Astrocyte of the spinal cord (primary cell): ENCODE results near the gene MVB12A.

Source experiments
- DNase-seq: peaks from one replicate; pipeline ENCODE4 v3.0.0; 2011; ENCODE audit warnings: low read depth, low spot score
- H3K4me3 ChIP-seq: 2 replicates; pipeline ENCODE4 v1.5.1; 2011; ENCODE audit warnings: low read depth, mild to moderate bottlenecking, low read length, moderate library complexity
- in situ Hi-C: cut with HindIII; loops from 2 replicates; pipeline ENCODE4 v1.10.0; 2017; ENCODE audit warnings: low sequenced_read_pairs
- TF ChIP-seq, protein P1 (sequence below): IDR thresholded peaks from 2 replicates; pipeline ENCODE4 v1.5.1; 2012; ENCODE audit warnings: low read depth, mild to moderate bottlenecking, low read length, inconsistent platforms

Gene MVB12A

GRCh38 chr19:17451820-17452219 is 32.0 kb downstream of the MVB12A start:
- TF ChIP-seq, protein P1, sequence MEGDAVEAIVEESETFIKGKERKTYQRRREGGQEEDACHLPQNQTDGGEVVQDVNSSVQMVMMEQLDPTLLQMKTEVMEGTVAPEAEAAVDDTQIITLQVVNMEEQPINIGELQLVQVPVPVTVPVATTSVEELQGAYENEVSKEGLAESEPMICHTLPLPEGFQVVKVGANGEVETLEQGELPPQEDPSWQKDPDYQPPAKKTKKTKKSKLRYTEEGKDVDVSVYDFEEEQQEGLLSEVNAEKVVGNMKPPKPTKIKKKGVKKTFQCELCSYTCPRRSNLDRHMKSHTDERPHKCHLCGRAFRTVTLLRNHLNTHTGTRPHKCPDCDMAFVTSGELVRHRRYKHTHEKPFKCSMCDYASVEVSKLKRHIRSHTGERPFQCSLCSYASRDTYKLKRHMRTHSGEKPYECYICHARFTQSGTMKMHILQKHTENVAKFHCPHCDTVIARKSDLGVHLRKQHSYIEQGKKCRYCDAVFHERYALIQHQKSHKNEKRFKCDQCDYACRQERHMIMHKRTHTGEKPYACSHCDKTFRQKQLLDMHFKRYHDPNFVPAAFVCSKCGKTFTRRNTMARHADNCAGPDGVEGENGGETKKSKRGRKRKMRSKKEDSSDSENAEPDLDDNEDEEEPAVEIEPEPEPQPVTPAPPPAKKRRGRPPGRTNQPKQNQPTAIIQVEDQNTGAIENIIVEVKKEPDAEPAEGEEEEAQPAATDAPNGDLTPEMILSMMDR = no peak
- in situ Hi-C loops = no loop called here
- H3K4me3 ChIP-seq = no peak overlapping the region
- no peak for DNase-seq

DNA sequence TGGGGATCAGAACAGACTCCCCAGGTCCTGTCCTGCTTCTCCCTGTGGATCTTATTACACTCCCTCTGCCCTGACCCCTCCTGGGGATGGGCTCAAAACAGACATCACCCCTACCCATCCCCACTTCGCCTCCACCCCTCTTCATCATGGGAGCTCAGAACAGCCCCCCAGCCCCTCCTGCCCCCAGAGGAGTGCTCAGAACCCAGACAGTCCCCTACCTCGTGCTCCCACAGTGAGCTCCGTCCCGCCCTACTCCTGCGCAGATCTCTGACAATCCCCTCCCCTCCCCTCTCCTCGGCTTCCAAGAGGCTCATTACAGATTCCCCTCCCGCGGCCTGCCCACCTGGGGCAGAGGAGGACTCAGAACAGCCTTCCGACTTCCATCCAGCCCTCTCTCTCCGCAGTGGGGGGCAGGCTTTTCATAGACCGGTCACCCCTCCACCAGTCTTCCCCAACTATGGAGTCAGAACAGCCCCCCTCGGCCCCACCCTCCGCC is 34.8 kb downstream of the MVB12A start:
- in situ Hi-C loops = no loop called here
- TF ChIP-seq, protein P1 = no peak
- no peak for DNase-seq
- H3K4me3 ChIP-seq = no peak overlapping the region

DNA sequence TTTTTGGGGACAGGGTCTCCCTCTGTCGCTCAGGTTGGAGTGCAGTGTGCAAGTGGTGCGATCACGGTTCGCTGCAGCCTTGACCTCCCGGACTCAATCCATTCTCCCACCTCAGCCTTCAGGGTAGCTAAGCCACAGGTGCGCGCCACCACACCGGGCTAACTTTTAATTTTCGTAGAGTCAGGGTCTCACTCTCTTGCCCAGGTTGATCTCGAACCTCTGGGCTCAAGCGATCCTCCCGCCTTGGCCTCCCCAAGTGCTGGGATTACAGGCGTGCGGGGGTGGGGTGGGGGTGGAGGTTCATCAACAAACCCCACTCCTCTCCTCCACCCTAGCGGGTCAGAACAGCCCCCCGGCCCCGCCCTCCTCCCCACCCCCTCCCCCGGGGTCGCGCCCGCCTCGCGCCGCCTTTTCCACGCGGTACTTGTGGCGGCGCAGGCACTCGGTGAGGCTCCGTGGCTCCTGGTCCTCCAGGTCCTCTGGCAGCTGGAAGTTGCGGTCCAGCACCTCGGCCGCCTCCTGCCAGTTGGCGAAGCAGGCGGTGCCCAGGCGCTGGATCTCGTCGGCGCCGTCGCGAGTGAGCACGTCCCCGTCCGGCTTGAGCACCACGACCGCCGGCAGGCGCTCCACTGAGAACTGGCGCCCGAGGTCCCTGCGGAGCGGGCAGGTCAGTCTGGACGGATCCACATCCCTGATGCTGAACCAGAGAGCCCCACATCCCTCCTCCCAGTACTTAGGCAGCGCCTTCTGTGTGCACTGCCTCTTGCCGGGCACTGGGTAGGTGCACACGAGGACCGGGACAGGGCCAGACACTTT is 35.7 kb downstream of the MVB12A start:
- in situ Hi-C loops = no loop called here
- H3K4me3 ChIP-seq = no peak overlapping the region
- TF ChIP-seq, protein P1 = no peak
- DNase-seq = no peak

GRCh38 chr19:17456127-17456526 is 36.3 kb downstream of the MVB12A start:
- in situ Hi-C loops = no loop called here
- TF ChIP-seq, protein P1 = no peak

DNA sequence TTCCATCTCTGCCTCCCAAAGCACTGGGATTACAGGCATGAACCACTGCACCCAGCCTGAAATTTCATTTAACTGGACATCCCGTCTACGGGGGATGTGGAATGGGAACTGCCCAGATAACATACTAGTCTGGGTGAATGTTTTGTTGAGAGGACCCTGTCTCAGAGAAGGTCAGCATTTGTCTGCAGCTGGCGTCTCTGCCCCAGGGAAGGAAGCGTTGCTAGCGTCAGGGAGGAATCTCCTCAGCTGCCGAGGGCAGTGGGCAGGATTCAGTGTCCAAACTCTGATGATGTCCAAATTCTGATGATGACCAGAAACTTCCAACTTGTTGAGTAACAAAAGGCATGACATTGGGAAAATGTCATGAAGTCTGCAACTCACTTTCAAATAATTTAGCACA is 37.8 kb downstream of the MVB12A start:
- no peak for DNase-seq
- no peak overlapping the region for H3K4me3 ChIP-seq
- TF ChIP-seq, protein P1 = no peak
- in situ Hi-C loops = no loop called here

More at GRCh38 chr19:17456127-17456526, 36.3 kb downstream of the MVB12A start:
- no peak for DNase-seq
- no peak overlapping the region for H3K4me3 ChIP-seq

DNA sequence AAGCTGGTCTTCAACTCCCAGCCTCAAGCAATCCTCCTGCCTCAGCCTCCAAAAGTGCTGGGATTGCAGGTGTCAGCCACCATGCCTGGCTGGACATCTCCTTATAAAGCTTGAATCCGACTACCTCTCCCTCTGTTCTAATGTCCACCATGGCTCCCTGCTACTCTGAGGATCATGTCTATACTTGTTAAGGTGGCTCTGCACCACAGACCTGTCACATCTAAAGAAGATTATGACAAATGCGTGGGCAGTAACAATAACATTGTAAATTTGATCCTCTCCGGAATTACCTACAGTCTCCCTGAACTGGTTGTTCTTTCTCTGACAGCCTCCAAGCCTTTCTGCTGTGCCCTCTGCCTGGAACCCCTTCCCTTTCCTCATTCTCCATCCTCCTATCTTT is 39.1 kb downstream of the MVB12A start:
- no peak for DNase-seq
- TF ChIP-seq, protein P1 = no peak
- in situ Hi-C loops = no loop called here
- no peak overlapping the region for H3K4me3 ChIP-seq
